ENCODE results near the gene PERCC1.

Gene PERCC1

GRCh38 chr16:1458977-1459341, 28.1 kb downstream of the PERCC1 start:
- TF ChIP-seq, protein P1, sequence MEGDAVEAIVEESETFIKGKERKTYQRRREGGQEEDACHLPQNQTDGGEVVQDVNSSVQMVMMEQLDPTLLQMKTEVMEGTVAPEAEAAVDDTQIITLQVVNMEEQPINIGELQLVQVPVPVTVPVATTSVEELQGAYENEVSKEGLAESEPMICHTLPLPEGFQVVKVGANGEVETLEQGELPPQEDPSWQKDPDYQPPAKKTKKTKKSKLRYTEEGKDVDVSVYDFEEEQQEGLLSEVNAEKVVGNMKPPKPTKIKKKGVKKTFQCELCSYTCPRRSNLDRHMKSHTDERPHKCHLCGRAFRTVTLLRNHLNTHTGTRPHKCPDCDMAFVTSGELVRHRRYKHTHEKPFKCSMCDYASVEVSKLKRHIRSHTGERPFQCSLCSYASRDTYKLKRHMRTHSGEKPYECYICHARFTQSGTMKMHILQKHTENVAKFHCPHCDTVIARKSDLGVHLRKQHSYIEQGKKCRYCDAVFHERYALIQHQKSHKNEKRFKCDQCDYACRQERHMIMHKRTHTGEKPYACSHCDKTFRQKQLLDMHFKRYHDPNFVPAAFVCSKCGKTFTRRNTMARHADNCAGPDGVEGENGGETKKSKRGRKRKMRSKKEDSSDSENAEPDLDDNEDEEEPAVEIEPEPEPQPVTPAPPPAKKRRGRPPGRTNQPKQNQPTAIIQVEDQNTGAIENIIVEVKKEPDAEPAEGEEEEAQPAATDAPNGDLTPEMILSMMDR (IDR thresholded peaks at IDR 0.05; ENCODE audit: borderline replicate concordance, control extremely low read depth, extremely low read depth, insufficient read depth, missing control alignments): no peak
- DNase-seq (ENCODE audit: low spot score): peak; percentile 80
- in situ Hi-C loops (cut with MboI; ENCODE audit: low sequenced_read_pairs, unreplicated experiment): no loop called here

GRCh38 chr16:1459967-1460366, 29.1 kb downstream of the PERCC1 start:
- no peak for DNase-seq (ENCODE audit: low spot score)
- TF ChIP-seq, protein P1 (IDR thresholded peaks at IDR 0.05; ENCODE audit: borderline replicate concordance, control extremely low read depth, extremely low read depth, insufficient read depth, missing control alignments): no peak
- in situ Hi-C loops (cut with MboI; ENCODE audit: low sequenced_read_pairs, unreplicated experiment): no loop called here

DNA sequence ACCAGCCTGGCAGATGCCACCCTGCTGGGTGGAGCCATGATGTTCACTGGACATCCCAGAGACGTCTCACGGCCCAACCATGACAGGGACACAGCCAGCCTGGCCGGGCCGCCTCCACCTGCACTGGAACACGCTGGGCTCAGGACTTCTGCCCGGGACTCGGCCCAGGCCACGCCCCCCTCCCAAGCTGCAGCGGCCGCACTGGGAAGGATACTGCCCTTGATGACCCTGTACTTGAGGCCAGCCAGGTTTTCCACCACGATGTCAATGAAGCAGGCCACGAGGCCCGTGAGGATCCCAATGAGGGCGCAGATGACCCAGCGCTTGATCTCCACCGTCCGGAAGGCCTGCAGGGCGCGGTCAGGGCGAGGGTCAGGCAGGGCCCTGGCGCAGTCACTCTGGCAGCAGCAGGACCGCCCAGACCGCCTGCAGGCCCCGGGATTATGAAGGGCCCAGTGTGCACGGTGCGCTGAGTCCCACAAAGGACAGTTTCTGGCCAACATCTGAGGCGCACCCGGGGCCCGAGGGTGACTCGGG, 29.8 kb downstream of the PERCC1 start:
- in situ Hi-C loops (cut with MboI; ENCODE audit: low sequenced_read_pairs, unreplicated experiment): no loop called here
- TF ChIP-seq, protein P1 (IDR thresholded peaks at IDR 0.05; ENCODE audit: borderline replicate concordance, control extremely low read depth, extremely low read depth, insufficient read depth, missing control alignments): no peak
- DNase-seq (ENCODE audit: low spot score): no peak

GRCh38 chr16:1461146-1461545, 30.3 kb downstream of the PERCC1 start:
- in situ Hi-C loops (cut with MboI; ENCODE audit: low sequenced_read_pairs, unreplicated experiment): no loop called here
- no peak for DNase-seq (ENCODE audit: low spot score)
- TF ChIP-seq, protein P1 (IDR thresholded peaks at IDR 0.05; ENCODE audit: borderline replicate concordance, control extremely low read depth, extremely low read depth, insufficient read depth, missing control alignments): no peak

DNA sequence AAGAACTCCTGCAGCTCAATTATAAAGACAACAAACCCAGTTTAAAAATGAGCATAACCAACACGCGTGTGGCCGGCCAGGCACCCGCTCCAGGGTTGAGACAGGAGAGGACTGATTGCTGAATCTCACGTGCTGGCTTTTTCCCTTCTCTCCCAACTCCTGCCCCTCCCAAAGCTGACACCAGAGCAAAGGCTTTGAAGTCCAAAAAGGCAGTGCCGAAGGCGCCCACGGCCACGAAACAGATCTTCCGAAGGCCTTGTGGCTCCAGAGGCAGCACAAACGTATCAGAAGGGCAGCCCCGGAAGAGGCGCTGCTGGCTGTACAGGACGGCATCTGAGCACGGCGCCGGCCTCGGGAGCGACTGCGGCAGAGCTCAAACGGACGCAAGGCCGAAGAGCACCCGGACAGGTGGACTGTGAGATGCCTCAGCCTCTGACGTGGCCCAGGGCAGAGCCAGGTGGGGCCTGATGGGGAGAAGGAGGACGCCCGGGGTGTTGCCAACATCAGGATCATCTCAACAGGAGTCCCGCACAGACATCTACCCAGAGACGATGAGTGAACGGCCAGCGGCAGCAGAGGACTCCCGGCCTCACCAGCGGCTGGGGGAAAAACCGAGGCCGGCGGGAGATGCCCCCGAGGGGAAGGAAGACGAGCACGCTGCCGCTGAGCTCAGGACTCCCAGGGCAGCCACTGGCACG, 33.5 kb downstream of the PERCC1 start:
- in situ Hi-C loops (cut with MboI; ENCODE audit: low sequenced_read_pairs, unreplicated experiment): no loop called here
- TF ChIP-seq, protein P1 (IDR thresholded peaks at IDR 0.05; ENCODE audit: borderline replicate concordance, control extremely low read depth, extremely low read depth, insufficient read depth, missing control alignments): no peak
- DNase-seq (ENCODE audit: low spot score): no peak

DNA sequence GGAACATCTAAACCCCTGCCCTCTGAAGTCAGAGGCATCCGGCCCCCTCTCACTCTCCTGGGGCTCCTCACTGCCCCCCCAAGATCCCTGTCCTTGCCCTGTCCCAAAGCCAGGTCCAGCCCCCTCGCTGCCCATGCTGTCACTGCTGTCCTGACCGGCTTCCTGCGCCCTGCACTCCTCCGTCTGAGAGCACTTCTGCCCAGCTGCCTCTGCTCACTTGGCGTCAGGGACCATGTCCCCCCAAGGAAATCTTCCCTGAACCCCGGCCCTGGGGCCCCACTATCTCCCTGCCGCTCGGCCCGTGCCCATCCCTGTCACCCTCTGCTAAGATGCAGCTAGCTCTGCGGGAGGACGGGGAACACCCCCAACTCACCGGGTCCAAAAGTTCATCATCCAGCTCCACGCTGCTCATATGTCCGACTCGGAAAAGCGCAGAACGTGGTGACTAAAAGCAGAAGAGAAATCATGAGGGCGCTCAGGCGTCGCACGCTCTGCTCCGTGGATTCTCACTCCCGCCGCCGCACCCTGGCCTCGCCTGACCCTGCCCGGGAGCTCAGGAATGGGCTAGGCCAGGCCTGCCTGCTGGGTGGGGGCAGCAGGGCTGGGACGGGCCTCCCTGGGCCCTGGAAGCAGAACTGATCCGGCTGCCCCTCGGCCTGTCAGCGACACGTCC, 34.2 kb downstream of the PERCC1 start:
- in situ Hi-C loops (cut with MboI; ENCODE audit: low sequenced_read_pairs, unreplicated experiment): no loop called here
- no peak for DNase-seq (ENCODE audit: low spot score)
- TF ChIP-seq, protein P1 (IDR thresholded peaks at IDR 0.05; ENCODE audit: borderline replicate concordance, control extremely low read depth, extremely low read depth, insufficient read depth, missing control alignments): no peak
